OCI-LY1 (cell line): ENCODE measurements around the gene USP48.

Experiments used
- CTCF ChIP-seq: fragments of 200-600 bp; sonication (generic), shearing (Covaris generic); IDR thresholded peaks from 2 replicates; pipeline ENCODE4 v1.5.1; 2017; ENCODE audit warnings: mild to moderate bottlenecking, antibody characterized with exemption, low read length, moderate library complexity, mixed read lengths
- EZH2 ChIP-seq: fragments of 200-600 bp; sonication (generic), shearing (Covaris generic); IDR thresholded peaks from 2 replicates; pipeline ENCODE4 v1.8.0; 2017; ENCODE audit warnings: borderline replicate concordance, mixed run types, mild to moderate bottlenecking, antibody characterized with exemption, low read length, moderate library complexity, mixed read lengths

GRCh38 chr1:21749109-21749508 is 33.8 kb downstream of the USP48 start:
- TF ChIP-seq CTCF, result no peak
- no peak for TF ChIP-seq EZH2
